Measurements from ENCODE around the gene SCGB1C1. TPM values are rescaled to one million over a fixed set of nuclear protein-coding genes. Genes with fewer than 3 reads are reported as not detected.

The SCGB1C1 gene
- total RNA-seq, 1 experiment from 2014 or later, result not detected

- ChIA-PET CTCF (no interaction called here), POLR2A (no interaction called here), RAD21 (ENCODE audit: low non-redundant PET in 1 of 2, low total read pairs in 2 of 2, uncharacterized antibody in 2 of 2, unreplicated experiment in 2 of 2) (no interaction called here)
- H4K20me1 ChIP-seq (ENCODE audit: insufficient read depth), result no peaks in the 10 kb centered on the region
- peak overlapping the region; percentile 83 for H3K27ac ChIP-seq (ENCODE audit: low read depth, low read length)
- BruUV-seq (replicated peaks), result no TSS peak
- intact Hi-C loops (cut with micrococcal nuclease), result loop anchor here (5.0 kb wide), 2 partner anchors 52 to 217 kb away; partner anchors contain the start of genes PGGHG and PTDSS2
- no peaks in the 10 kb centered on the region for H3K9me2 ChIP-seq (ENCODE audit: insufficient read depth)
- TF ChIP-seq SRF (IDR thresholded peaks at IDR 0.05; ENCODE audit: low read depth) (no peak), CEBPB (IDR thresholded peaks at IDR 0.05; ENCODE audit: low read depth) (no peak), SIN3A (IDR thresholded peaks at IDR 0.05; ENCODE audit: low read depth) (0 out of 2 replicates have a peak, but pooled peaks have one; percentile 14), YY1 (IDR thresholded peaks at IDR 0.05; ENCODE audit: extremely low read depth, insufficient replicate concordance, low read depth, low read length) (no peak), REST (IDR thresholded peaks at IDR 0.05; ENCODE audit: low read depth) (no peak), ZBTB33 (IDR thresholded peaks at IDR 0.05; ENCODE audit: extremely low read depth, insufficient replicate concordance, low read length) (no peak), JUND (IDR thresholded peaks at IDR 0.05) (no peak), ELF1 (IDR thresholded peaks at IDR 0.05; ENCODE audit: borderline replicate concordance, low read depth) (no peak), MAX (IDR thresholded peaks at IDR 0.05) (no peak)
- H3K9me3 ChIP-seq (ENCODE audit: control insufficient read depth in 1 of 2, insufficient read depth in 1 of 2, low read depth in 1 of 2, low read length in 2 of 2), result no peaks in the 10 kb centered on the region
- peaks cover 6 to 20% of the 10 kb centered on the region in 2 experiments; a peak in 3 of 4 replicates for H3K4me1 ChIP-seq (ENCODE audit: control insufficient read depth in 1 of 2, insufficient read depth in 2 of 2, low read length in 2 of 2)
- peak overlapping the region; percentile 74 for H3K9ac ChIP-seq (ENCODE audit: low read length)
- ATAC-seq (peak; percentile 15), DNase-seq (ENCODE audit: low read depth, low spot score) (no peak)
- peak overlapping the region; percentile 83 for H3K4me2 ChIP-seq (ENCODE audit: low read length)
- H3K27me3 ChIP-seq (ENCODE audit: insufficient read depth, low read length), result no peaks in the 10 kb centered on the region
- H3K36me3 ChIP-seq (ENCODE audit: control insufficient read depth in 1 of 2, insufficient read depth in 2 of 2, low read length in 2 of 2), result peaks cover 7 to 12% of the 10 kb centered on the region in 2 experiments; a peak in 3 of 4 replicates
- peak overlapping the region; percentile 76 to 94 for H3K4me3 ChIP-seq (replicated peaks in 1 of 2; ENCODE audit: low read depth in 1 of 2, low read length in 2 of 2)
- H2AFZ ChIP-seq (ENCODE audit: low read depth, low read length, poor library complexity, severe bottlenecking), result no peak overlapping the region
- H3K79me2 ChIP-seq (ENCODE audit: insufficient read depth, low read length), result peaks cover 44% of the 10 kb centered on the region
Observed at GRCh38 chr11:235609-235996, 42.7 kb downstream of the SCGB1C1 start.
